DND-41 (cell line): ENCODE data around the gene TMCC2.
"Not testable (repeated sequence)": the region's sequence is repeated elsewhere in the genome, so short reads cannot be mapped to it uniquely, and the experiment has no call there.

ENCODE experiments used
- EZH2 ChIP-seq: IDR thresholded peaks from 3 replicates; pipeline ENCODE4 v1.6.1; 2012; ENCODE audit warnings: borderline replicate concordance, low read depth, mild to moderate bottlenecking, moderate library complexity, low read length, inconsistent platforms; ENCODE audit not compliant: severe bottlenecking
- TF ChIP-seq, protein P1 (sequence below): IDR thresholded peaks from 2 replicates; pipeline ENCODE4 v1.5.1; 2012; ENCODE audit warnings: borderline replicate concordance, low read length, moderate library complexity, mild to moderate bottlenecking; ENCODE audit not compliant: poor library complexity, severe bottlenecking; ENCODE audit errors: extremely low read depth

DNA sequence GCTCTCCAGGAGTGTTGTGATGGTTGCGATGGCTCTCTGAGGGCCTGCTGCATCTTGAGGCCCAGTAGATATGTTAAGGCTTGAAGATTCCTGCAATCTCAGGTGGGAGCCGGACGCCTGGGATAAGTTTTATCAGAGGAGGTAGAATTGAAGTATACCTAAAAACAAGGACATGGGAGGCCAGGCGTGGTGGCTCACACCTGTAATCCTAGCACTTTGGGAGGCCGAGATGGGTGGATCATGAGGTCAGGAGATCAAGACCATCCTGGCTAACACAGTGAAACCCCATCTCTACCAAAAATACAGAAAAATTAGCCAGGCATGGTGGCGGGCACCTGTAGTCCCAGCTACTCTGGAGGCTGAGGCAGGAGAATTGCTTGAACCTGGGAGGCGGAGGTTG is 6.2 kb downstream of the TMCC2 start:
- TF ChIP-seq EZH2 = not testable (repeated sequence)
- TF ChIP-seq, protein P1, sequence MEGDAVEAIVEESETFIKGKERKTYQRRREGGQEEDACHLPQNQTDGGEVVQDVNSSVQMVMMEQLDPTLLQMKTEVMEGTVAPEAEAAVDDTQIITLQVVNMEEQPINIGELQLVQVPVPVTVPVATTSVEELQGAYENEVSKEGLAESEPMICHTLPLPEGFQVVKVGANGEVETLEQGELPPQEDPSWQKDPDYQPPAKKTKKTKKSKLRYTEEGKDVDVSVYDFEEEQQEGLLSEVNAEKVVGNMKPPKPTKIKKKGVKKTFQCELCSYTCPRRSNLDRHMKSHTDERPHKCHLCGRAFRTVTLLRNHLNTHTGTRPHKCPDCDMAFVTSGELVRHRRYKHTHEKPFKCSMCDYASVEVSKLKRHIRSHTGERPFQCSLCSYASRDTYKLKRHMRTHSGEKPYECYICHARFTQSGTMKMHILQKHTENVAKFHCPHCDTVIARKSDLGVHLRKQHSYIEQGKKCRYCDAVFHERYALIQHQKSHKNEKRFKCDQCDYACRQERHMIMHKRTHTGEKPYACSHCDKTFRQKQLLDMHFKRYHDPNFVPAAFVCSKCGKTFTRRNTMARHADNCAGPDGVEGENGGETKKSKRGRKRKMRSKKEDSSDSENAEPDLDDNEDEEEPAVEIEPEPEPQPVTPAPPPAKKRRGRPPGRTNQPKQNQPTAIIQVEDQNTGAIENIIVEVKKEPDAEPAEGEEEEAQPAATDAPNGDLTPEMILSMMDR = not testable (repeated sequence)
